IMR-90 (cell line): Measurements from ENCODE around the gene DEAF1. TPM values are rescaled to one million over a fixed set of nuclear protein-coding genes. Genes with fewer than 3 reads are reported as not detected.

Experiments used
- ATAC-seq: fragments of 200-7000 bp; cut with Tn5 transposase; 2 replicates; pipeline ENCODE4 v1.9.1; 2020; ENCODE audit warnings: low read depth, mild to moderate bottlenecking, moderate library complexity
- BruUV-seq: library from RNA; stranded (reverse); fragments of 400-500 nt; replicated peaks from 2 replicates; lab custom pipeline; 2021; lab: Mats Ljungman, UMichigan
- CTCF ChIA-PET: fragments of 300-600 bp; formaldehyde crosslinking; extraction: SDS; loops from one replicate; lab custom pipeline; 2021; ENCODE audit warnings: antibody characterized with exemption; lab: Yijun Ruan, JAX
- POLR2A ChIA-PET: fragments of 300-600 bp; sonication (Branson Sonifier 250); formaldehyde crosslinking; loops from one replicate; lab custom pipeline; 2022; ENCODE audit warnings: antibody characterized with exemption; ENCODE audit not compliant: unreplicated experiment; lab: Charles Lee
- DNase-seq: peaks from one replicate; pipeline ENCODE4 v3.0.0; 2013
- H2AFZ ChIP-seq: replicated peaks from 2 replicates; pipeline ENCODE3; 2013; ENCODE audit warnings: low read length, mild to moderate bottlenecking; ENCODE audit not compliant: poor library complexity
- H2AK5ac ChIP-seq: 2 replicates; pipeline ENCODE4 v1.6.1; 2013; ENCODE audit warnings: low read depth, low read length, inconsistent platforms
- H2AK9ac ChIP-seq: replicated peaks from 2 replicates; pipeline ENCODE3; 2013; ENCODE audit warnings: mild to moderate bottlenecking, low read depth, low read length, moderate library complexity; ENCODE audit not compliant: poor library complexity
- H2BK120ac ChIP-seq: 2 replicates; pipeline ENCODE4 v1.6.1; 2013; ENCODE audit warnings: low read depth, low read length, inconsistent platforms
- H2BK15ac ChIP-seq: 3 replicates; pipeline ENCODE4 v1.6.1; 2013; ENCODE audit warnings: low read depth, low read length, inconsistent platforms
- H2BK20ac ChIP-seq: 2 replicates; pipeline ENCODE4 v1.6.1; 2013; ENCODE audit warnings: low read depth, mild to moderate bottlenecking, inconsistent platforms, low read length, moderate library complexity
- H2BK5ac ChIP-seq: 2 replicates; pipeline ENCODE4 v1.6.1; 2013; ENCODE audit warnings: mild to moderate bottlenecking, low read depth, low read length, inconsistent platforms; ENCODE audit not compliant: poor library complexity, severe bottlenecking
- H3K14ac ChIP-seq: replicated peaks from 2 replicates; pipeline ENCODE4 v1.6.1; 2013; ENCODE audit warnings: low read depth, low read length, inconsistent platforms
- H3K18ac ChIP-seq: 2 replicates; pipeline ENCODE4 v1.6.1; 2013; ENCODE audit warnings: low read depth, low read length, control low read depth
- H3K23ac ChIP-seq: 2 replicates; pipeline ENCODE4 v1.6.1; 2013; ENCODE audit warnings: low read depth, low read length, inconsistent platforms
- H3K27ac ChIP-seq: 2 replicates; pipeline ENCODE4 v1.5.1; 2013; ENCODE audit warnings: mild to moderate bottlenecking, control low read depth, low read length; ENCODE audit not compliant: insufficient read depth
- H3K27me3 ChIP-seq: 2 replicates; pipeline ENCODE4 v1.6.1; 2013; ENCODE audit warnings: low read length; ENCODE audit not compliant: control insufficient read depth, insufficient read depth
- H3K36me3 ChIP-seq: 2 replicates; pipeline ENCODE4 v1.6.1; 2013; ENCODE audit warnings: low read length, mixed read lengths; ENCODE audit not compliant: control insufficient read depth, insufficient read depth
- H3K4ac ChIP-seq: 2 replicates; pipeline ENCODE4 v1.6.1; 2013; ENCODE audit warnings: low read depth, low read length, inconsistent platforms
- H3K4me1 ChIP-seq: 2 replicates; pipeline ENCODE4 v1.6.1; 2013; ENCODE audit warnings: low read length, mixed read lengths; ENCODE audit not compliant: control insufficient read depth, insufficient read depth
- H3K4me2 ChIP-seq: 2 replicates; pipeline ENCODE4 v1.6.1; 2013; ENCODE audit warnings: low read depth, mild to moderate bottlenecking, control low read depth, low read length, moderate library complexity
- H3K4me3 ChIP-seq: 2 replicates; pipeline ENCODE4 v1.5.1; 2013; ENCODE audit warnings: low read depth, mild to moderate bottlenecking, control low read depth, low read length, moderate library complexity; ENCODE audit not compliant: insufficient read depth
- H3K56ac ChIP-seq: 2 replicates; pipeline ENCODE4 v1.6.1; 2013; ENCODE audit warnings: low read length, inconsistent platforms; ENCODE audit not compliant: insufficient read depth; ENCODE audit errors: extremely low read depth
- H3K79me1 ChIP-seq, 2 experiments: 2 replicates each; pipeline ENCODE4 v1.6.1; 2013; ENCODE audit warnings: low read length in 2 of 2, inconsistent platforms in 1 of 2, low read depth in 1 of 2
- H3K9ac ChIP-seq: 2 replicates; pipeline ENCODE4 v1.6.1; 2013; ENCODE audit warnings: low read depth, low read length, control low read depth
- H3K9me1 ChIP-seq: 2 replicates; pipeline ENCODE4 v1.6.1; 2013; ENCODE audit warnings: low read length, inconsistent platforms; ENCODE audit not compliant: insufficient read depth
- H3K9me3 ChIP-seq: 2 replicates; pipeline ENCODE4 v1.6.1; 2013; ENCODE audit warnings: low read length; ENCODE audit not compliant: control insufficient read depth, insufficient read depth
- H4K20me1 ChIP-seq: 2 replicates; pipeline ENCODE4 v1.6.1; 2013; ENCODE audit warnings: low read length, inconsistent platforms; ENCODE audit not compliant: insufficient read depth
- H4K5ac ChIP-seq: 2 replicates; pipeline ENCODE4 v1.6.1; 2013; ENCODE audit warnings: mild to moderate bottlenecking, low read depth, low read length, control low read depth
- H4K8ac ChIP-seq, 2 experiments: 2 replicates each; pipeline ENCODE4 v1.6.1; 2013; ENCODE audit warnings: low read depth in 2 of 2, low read length in 2 of 2, control low read depth in 1 of 2, inconsistent platforms in 1 of 2
- H4K91ac ChIP-seq: 2 replicates; pipeline ENCODE4 v1.6.1; 2013; ENCODE audit warnings: low read depth, low read length, inconsistent platforms; ENCODE audit not compliant: insufficient read depth
- WGBS, 2 experiments: methylation state at CpG; one replicate each; pipeline versions ENCODE4 v1.1.5 to v1.1.7; 2013; ENCODE audit warnings: missing lambda C conversion rate in 2 of 2; ENCODE audit not compliant: insufficient read length in 1 of 2; ENCODE audit errors: extremely low coverage in 2 of 2; 5-methylcytosine and 5-hydroxymethylcytosine counted together
- dilution Hi-C: fragments of 300-500 bp; cut with HindIII; formaldehyde crosslinking; loops from one replicate; pipeline ENCODE4 v1.14.3; 2018; ENCODE audit warnings: low sequenced_read_pairs; ENCODE audit not compliant: unreplicated experiment
- in situ Hi-C: fragments of 300-500 bp; cut with MboI; formaldehyde crosslinking; loops from 3 replicates; pipeline ENCODE4 v1.14.3; 2019; ENCODE audit warnings: low sequenced_read_pairs, inconsistent platforms, mixed read lengths
- intact Hi-C: fragments of 100-400 bp; cut with micrococcal nuclease; formaldehyde crosslinking; loops from 2 replicates; pipeline ENCODE4 v1.10.0; 2022
- polyA plus RNA-seq, 3 experiments: library from polyadenylated mRNA; depleted of rRNA; stranded (reverse); fragments of >200 nt; gene quantifications; 2 replicates each; pipeline ENCODE4 v1.2.3, GENCODE V29; 2012; ENCODE audit warnings: low replicate concordance in 1 of 3
- total RNA-seq: library from RNA; depleted of rRNA; stranded (reverse); fragments of >200 nt; gene quantifications from 2 replicates; pipeline ENCODE4 v1.2.3, GENCODE V29; 2012
- TF ChIP-seq, protein P1 (sequence below): conservative IDR thresholded peaks from 2 replicates; pipeline ENCODE4 v1.5.1; 2012; ENCODE audit warnings: mild to moderate bottlenecking, low read depth, low read length, improper control_type of control experiment

DEAF1 gene
- total and polyA plus RNA-seq, 2 of the 4 experiments (the other 2 are of a cell fraction), result 22.9 to 31.6 TPM

DNA sequence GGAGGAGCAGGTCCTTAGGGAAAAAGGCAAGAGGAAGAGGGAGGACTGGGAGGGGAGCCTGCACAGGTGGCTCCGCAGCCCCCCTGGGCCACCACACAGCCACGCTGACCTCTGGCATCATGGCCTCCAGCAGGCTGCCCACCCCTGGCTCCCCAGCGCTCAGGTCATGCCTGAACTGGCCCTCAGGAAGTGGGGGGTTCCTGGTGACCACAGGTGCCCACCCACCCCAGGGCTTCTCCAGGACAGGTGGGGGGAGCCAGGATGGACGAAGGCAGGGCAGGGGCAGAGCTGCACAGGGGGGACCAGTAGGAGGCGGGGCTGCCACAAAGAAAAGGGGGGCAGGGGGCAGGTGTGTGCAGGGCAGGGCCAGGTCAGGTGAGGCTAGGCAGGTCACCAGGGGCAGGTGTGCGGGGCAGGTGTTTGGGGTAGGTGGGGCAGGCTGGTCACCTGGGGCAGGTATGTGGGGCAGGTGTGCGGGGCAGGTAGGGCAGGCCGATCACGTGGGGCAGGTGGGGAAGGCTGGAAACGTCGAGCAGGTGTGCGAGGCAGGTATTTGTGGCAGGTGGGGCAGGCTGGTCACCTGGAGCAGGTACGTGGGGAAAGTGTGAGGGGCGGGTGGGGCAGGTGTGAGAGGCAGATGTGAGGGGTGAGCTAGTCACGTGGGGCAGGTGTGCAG lies 997 bp downstream of the DEAF1 start:
- no peaks in the 10 kb centered on the region for H3K9me3 ChIP-seq
- ATAC-seq, result no peak
- CTCF ChIA-PET, result no interaction called here
- no peak overlapping the region; the same call in 1 of the 2 replicates for H3K4ac ChIP-seq
- dilution Hi-C loops (no loop called here), intact Hi-C loops (no loop called here), in situ Hi-C loops (no loop called here)
- TF ChIP-seq, protein P1, sequence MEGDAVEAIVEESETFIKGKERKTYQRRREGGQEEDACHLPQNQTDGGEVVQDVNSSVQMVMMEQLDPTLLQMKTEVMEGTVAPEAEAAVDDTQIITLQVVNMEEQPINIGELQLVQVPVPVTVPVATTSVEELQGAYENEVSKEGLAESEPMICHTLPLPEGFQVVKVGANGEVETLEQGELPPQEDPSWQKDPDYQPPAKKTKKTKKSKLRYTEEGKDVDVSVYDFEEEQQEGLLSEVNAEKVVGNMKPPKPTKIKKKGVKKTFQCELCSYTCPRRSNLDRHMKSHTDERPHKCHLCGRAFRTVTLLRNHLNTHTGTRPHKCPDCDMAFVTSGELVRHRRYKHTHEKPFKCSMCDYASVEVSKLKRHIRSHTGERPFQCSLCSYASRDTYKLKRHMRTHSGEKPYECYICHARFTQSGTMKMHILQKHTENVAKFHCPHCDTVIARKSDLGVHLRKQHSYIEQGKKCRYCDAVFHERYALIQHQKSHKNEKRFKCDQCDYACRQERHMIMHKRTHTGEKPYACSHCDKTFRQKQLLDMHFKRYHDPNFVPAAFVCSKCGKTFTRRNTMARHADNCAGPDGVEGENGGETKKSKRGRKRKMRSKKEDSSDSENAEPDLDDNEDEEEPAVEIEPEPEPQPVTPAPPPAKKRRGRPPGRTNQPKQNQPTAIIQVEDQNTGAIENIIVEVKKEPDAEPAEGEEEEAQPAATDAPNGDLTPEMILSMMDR, result no peak
- POLR2A ChIA-PET, result interaction anchor here (0.5 kb wide), 1 partner anchor 49 kb away, joined by 20 read pairs; no protein-coding TSS in a partner anchor
- peaks cover 26 to 64% of the 10 kb centered on the region in 2 experiments for H3K79me1 ChIP-seq
- no peak overlapping the region for H3K27ac ChIP-seq
- no peak overlapping the region for H2BK5ac ChIP-seq
- H2BK120ac ChIP-seq, result no peak overlapping the region
- no peak overlapping the region; the same call in 1 of the 2 replicates for H4K5ac ChIP-seq
- H4K20me1 ChIP-seq, result peaks cover 37% of the 10 kb centered on the region
- H3K56ac ChIP-seq, result no peak overlapping the region
- no peak for DNase-seq
- peaks cover 10% of the 10 kb centered on the region for H3K36me3 ChIP-seq
- no peak overlapping the region; the same call in 1 of the 2 replicates for H4K91ac ChIP-seq
- no peak overlapping the region for H2BK15ac ChIP-seq
- 0 out of 2 replicates have a peak overlapping the region, but pooled peaks have one; percentile 14 for H3K9ac ChIP-seq
- H2AFZ ChIP-seq, result no peak overlapping the region
- no TSS peak for BruUV-seq
- H3K4me2 ChIP-seq, result peak overlapping the region; percentile 82
- no peak overlapping the region for H2BK20ac ChIP-seq
- H3K27me3 ChIP-seq, result no peaks in the 10 kb centered on the region
- H2AK5ac ChIP-seq, result peak overlapping the region; percentile 78
- peak overlapping the region in 1 of 2 experiments; percentile 60; a peak in 1 of 4 replicates for H4K8ac ChIP-seq
- H3K18ac ChIP-seq, result no peak overlapping the region
- 79% methylated on average over 8 of the region's 15 CpGs; no CpG with 5 or more reads in 1 of the 2 experiments for WGBS, 2 experiments
- H3K4me1 ChIP-seq, result peaks cover 29% of the 10 kb centered on the region
- no peak overlapping the region for H3K23ac ChIP-seq
- H3K9me1 ChIP-seq, result peaks cover 24% of the 10 kb centered on the region
- H2AK9ac ChIP-seq, result peak overlapping the region; percentile 85
- no peak overlapping the region for H3K14ac ChIP-seq
- peak overlapping the region; percentile 90 for H3K4me3 ChIP-seq
